Trophoblast cell (in vitro differentiated cells and primary cell): ENCODE results near the gene PDZD4.

Experiments used
- DNase-seq, 2 donors: peaks; one replicate each; pipeline ENCODE4 v3.0.0-alpha.2; 2016
- H2AFZ ChIP-seq: 2 replicates; pipeline ENCODE4 v1.6.1; 2013; ENCODE audit warnings: low read length, moderate library complexity, mild to moderate bottlenecking; ENCODE audit not compliant: insufficient read depth, poor library complexity
- H2AK5ac ChIP-seq: 2 replicates; pipeline ENCODE4 v1.6.1; 2013; ENCODE audit warnings: mild to moderate bottlenecking, low read length
- H2BK120ac ChIP-seq: 2 replicates; pipeline ENCODE4 v1.6.1; 2013; ENCODE audit warnings: low read length, mild to moderate bottlenecking, moderate library complexity; ENCODE audit not compliant: insufficient read depth, poor library complexity
- H2BK12ac ChIP-seq: 2 replicates; pipeline ENCODE4 v1.6.1; 2013; ENCODE audit warnings: mild to moderate bottlenecking, low read length, moderate library complexity
- H2BK5ac ChIP-seq: 2 replicates; pipeline ENCODE4 v1.6.1; 2013; ENCODE audit warnings: low read length, low read depth, moderate library complexity, mild to moderate bottlenecking; ENCODE audit not compliant: poor library complexity
- H3K14ac ChIP-seq: 2 replicates; pipeline ENCODE4 v1.6.1; 2013; ENCODE audit warnings: mild to moderate bottlenecking, low read length
- H3K18ac ChIP-seq: 2 replicates; pipeline ENCODE4 v1.6.1; 2013; ENCODE audit warnings: mild to moderate bottlenecking, low read length
- H3K23ac ChIP-seq: 2 replicates; pipeline ENCODE4 v1.6.1; 2013; ENCODE audit warnings: low read length
- H3K27ac ChIP-seq: 2 replicates; pipeline ENCODE4 v1.5.1; 2013; ENCODE audit warnings: low read depth, mild to moderate bottlenecking, inconsistent platforms, low read length, moderate library complexity
- H3K27me3 ChIP-seq: 2 replicates; pipeline ENCODE4 v1.6.1; 2013; ENCODE audit warnings: inconsistent platforms, mild to moderate bottlenecking, low read length, moderate library complexity; ENCODE audit not compliant: insufficient read depth
- H3K36me3 ChIP-seq, 2 experiments: 1 replicate in 1 of 2; 2 replicates in 1 of 2; pipeline ENCODE4 v1.6.1; 2013; ENCODE audit warnings: low read length in 2 of 2, mild to moderate bottlenecking in 2 of 2, moderate library complexity in 1 of 2; ENCODE audit not compliant: insufficient read depth in 2 of 2, control insufficient read depth in 1 of 2
- H3K4ac ChIP-seq: 2 replicates; pipeline ENCODE4 v1.6.1; 2013; ENCODE audit warnings: low read depth, mild to moderate bottlenecking, low read length, moderate library complexity
- H3K4me1 ChIP-seq, 2 experiments: 1 replicate in 1 of 2; 2 replicates in 1 of 2; pipeline ENCODE4 v1.6.1; 2013; ENCODE audit warnings: low read length in 2 of 2, mild to moderate bottlenecking in 2 of 2, moderate library complexity in 1 of 2; ENCODE audit not compliant: insufficient read depth in 2 of 2, control insufficient read depth in 1 of 2
- H3K4me2 ChIP-seq: 2 replicates; pipeline ENCODE4 v1.6.1; 2013; ENCODE audit warnings: inconsistent platforms, mild to moderate bottlenecking, low read length, moderate library complexity
- H3K4me3 ChIP-seq: 2 replicates; pipeline ENCODE4 v1.5.1; 2013; ENCODE audit warnings: mild to moderate bottlenecking, low read depth, low read length, inconsistent platforms
- H3K79me1 ChIP-seq: one replicate; pipeline ENCODE4 v1.6.1; 2013; ENCODE audit warnings: low read length
- H3K79me2 ChIP-seq: 2 replicates; pipeline ENCODE4 v1.6.1; 2013; ENCODE audit warnings: low read length, mild to moderate bottlenecking; ENCODE audit not compliant: control insufficient read depth, insufficient read depth, poor library complexity
- H3K9ac ChIP-seq: 2 replicates; pipeline ENCODE4 v1.6.1; 2013; ENCODE audit warnings: mild to moderate bottlenecking, low read length
- H3K9me3 ChIP-seq: 2 replicates; pipeline ENCODE4 v1.6.1; 2013; ENCODE audit warnings: low read depth, mild to moderate bottlenecking, control low read depth, inconsistent platforms, low read length; ENCODE audit not compliant: insufficient read depth
- H4K12ac ChIP-seq: 2 replicates; pipeline ENCODE4 v1.6.1; 2013; ENCODE audit warnings: low read depth, mild to moderate bottlenecking, low read length, moderate library complexity
- H4K8ac ChIP-seq: 2 replicates; pipeline ENCODE4 v1.6.1; 2013; ENCODE audit warnings: low read depth, mild to moderate bottlenecking, low read length, moderate library complexity
- H4K91ac ChIP-seq: one replicate; pipeline ENCODE4 v1.6.1; 2013; ENCODE audit warnings: low read depth, mild to moderate bottlenecking, low read length, moderate library complexity
- WGBS: extraction: QIAGEN DNeasy Blood & Tissue Kit; methylation state at CpG from one replicate; pipeline ENCODE4 v1.1.7; 2013; ENCODE audit warnings: missing lambda C conversion rate; ENCODE audit not compliant: insufficient read length, insufficient coverage; ENCODE audit errors: extremely low coverage; 5-methylcytosine and 5-hydroxymethylcytosine counted together

Gene PDZD4

DNA sequence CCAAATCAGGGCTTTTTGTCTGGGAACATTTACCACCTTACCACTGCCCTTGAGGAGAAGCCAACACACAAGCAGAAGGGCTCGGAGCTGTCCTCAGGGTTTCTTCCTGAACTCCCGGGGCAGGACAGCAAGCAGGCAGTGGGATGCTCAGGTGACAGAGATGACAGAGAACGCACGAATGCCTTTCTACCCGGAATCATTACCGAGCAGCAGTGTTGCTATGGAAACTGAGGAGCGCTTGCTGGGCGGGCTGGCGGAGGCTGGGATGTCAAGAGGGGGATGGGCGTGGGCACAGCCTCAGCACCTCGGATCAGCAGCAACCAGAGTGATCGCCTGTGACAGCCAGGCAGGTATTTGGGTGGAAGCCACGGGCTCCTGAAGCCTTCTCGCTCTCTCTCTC is 18.1 kb downstream of the PDZD4 start:
- Histone ChIP-seq H3K27ac (no peak overlapping the region), H3K4me3 (no peak overlapping the region), H4K8ac (no peak overlapping the region), H3K18ac (no peak overlapping the region), H3K4me1 (no peaks in the 10 kb centered on the region), H3K79me2 (no peaks in the 10 kb centered on the region), H3K27me3 (no peaks in the 10 kb centered on the region), H3K4me2 (no peak overlapping the region), H3K79me1 (no peaks in the 10 kb centered on the region), H2BK120ac (no peak overlapping the region), H2BK5ac (no peak overlapping the region), H4K91ac (no peak overlapping the region), H3K9ac (no peak overlapping the region), H2AFZ (no peak overlapping the region), H3K9me3 (no peaks in the 10 kb centered on the region), H3K36me3 (no peaks in the 10 kb centered on the region), H2AK5ac (no peak overlapping the region), H3K4ac (no peak overlapping the region), H3K23ac (no peak overlapping the region), H3K14ac (no peak overlapping the region), H4K12ac (no peak overlapping the region), H2BK12ac (no peak overlapping the region)
- no peak for DNase-seq
- no CpG with 5 or more reads among the region's 14 CpGs for WGBS

DNA sequence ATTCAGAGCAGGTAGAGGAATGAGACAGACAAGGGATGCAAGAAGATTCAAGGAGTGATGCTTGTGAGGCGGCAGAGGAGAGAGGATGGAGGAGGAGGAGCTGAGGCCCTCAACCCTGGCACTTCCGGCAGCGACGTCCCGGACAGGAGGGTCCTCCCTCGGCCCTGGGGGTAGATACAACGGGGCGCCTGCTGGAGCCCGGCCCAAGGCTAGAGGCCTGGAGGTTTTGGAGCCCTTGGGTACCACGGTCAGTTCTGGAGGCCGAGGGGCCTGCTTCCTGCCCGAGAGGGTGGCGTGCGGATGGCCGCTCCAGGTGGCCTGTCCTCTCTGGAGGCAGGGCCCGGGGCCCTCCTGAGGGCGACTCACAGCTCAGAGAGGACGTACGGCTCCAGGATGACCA is 22.4 kb downstream of the PDZD4 start:
- no peak overlapping the region for H3K4ac ChIP-seq
- H4K91ac ChIP-seq = no peak overlapping the region
- H2AK5ac ChIP-seq = no peak overlapping the region
- H3K4me2 ChIP-seq = no peak overlapping the region
- H3K27me3 ChIP-seq = no peaks in the 10 kb centered on the region
- H3K14ac ChIP-seq = no peak overlapping the region
- H4K12ac ChIP-seq = no peak overlapping the region
- H3K79me2 ChIP-seq = no peaks in the 10 kb centered on the region
- no peak for DNase-seq
- no peaks in the 10 kb centered on the region for H3K79me1 ChIP-seq
- no peak overlapping the region for H3K9ac ChIP-seq
- H3K36me3 ChIP-seq = no peaks in the 10 kb centered on the region
- no peak overlapping the region for H3K27ac ChIP-seq
- no peak overlapping the region for H2BK120ac ChIP-seq
- no peak overlapping the region for H2BK12ac ChIP-seq
- H4K8ac ChIP-seq = no peak overlapping the region
- H3K18ac ChIP-seq = no peak overlapping the region
- no CpG with 5 or more reads among the region's 19 CpGs for WGBS
- H3K4me1 ChIP-seq = no peaks in the 10 kb centered on the region
- no peak overlapping the region for H2AFZ ChIP-seq
- no peak overlapping the region for H3K23ac ChIP-seq
- no peak overlapping the region for H2BK5ac ChIP-seq
- no peaks in the 10 kb centered on the region for H3K9me3 ChIP-seq
- no peak overlapping the region for H3K4me3 ChIP-seq

DNA sequence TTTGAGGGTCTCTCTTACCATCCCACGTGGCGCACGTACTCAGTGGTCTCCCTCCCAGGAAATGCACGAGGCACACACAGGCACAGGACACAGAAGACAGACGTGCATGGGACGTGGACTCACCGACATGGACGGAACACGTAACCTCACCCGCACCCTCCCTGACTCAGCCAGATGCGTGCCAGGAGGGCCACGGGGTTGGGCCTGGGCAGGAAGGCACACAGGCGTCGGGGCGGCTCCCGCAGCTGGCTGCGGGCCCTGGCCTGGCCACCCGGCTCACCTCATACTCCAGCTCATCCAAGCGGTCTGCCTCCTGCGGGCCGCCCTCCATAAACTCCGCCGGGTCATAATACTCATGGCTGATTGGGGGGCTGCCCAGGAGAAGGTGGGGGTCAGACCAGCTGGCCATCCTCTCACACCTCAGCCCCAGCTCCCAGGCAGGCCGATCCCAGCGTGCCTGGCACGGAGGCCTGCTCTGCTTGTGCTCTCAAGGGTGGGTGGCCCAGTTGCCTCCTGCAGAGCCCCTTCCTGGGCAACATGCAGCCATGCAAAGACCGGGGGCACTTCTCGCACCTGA is 23.3 kb downstream of the PDZD4 start:
- no peak overlapping the region for H3K9ac ChIP-seq
- no peak overlapping the region for H3K4me3 ChIP-seq
- no peaks in the 10 kb centered on the region for H3K36me3 ChIP-seq
- no peak overlapping the region for H2AK5ac ChIP-seq
- H3K18ac ChIP-seq = no peak overlapping the region
- H2AFZ ChIP-seq = no peak overlapping the region
- H3K27ac ChIP-seq = no peak overlapping the region
- no peak overlapping the region for H3K23ac ChIP-seq
- H3K9me3 ChIP-seq = no peaks in the 10 kb centered on the region
- H3K4ac ChIP-seq = no peak overlapping the region
- no peak overlapping the region for H4K8ac ChIP-seq
- H2BK5ac ChIP-seq = no peak overlapping the region
- H2BK120ac ChIP-seq = no peak overlapping the region
- no peaks in the 10 kb centered on the region for H3K27me3 ChIP-seq
- H3K4me2 ChIP-seq = no peak overlapping the region
- H3K79me1 ChIP-seq = no peaks in the 10 kb centered on the region
- H3K79me2 ChIP-seq = no peaks in the 10 kb centered on the region
- H3K14ac ChIP-seq = no peak overlapping the region
- no peak overlapping the region for H4K91ac ChIP-seq
- DNase-seq = no peak
- H4K12ac ChIP-seq = no peak overlapping the region
- no peaks in the 10 kb centered on the region for H3K4me1 ChIP-seq
- no CpG with 5 or more reads among the region's 28 CpGs for WGBS
- no peak overlapping the region for H2BK12ac ChIP-seq

DNA sequence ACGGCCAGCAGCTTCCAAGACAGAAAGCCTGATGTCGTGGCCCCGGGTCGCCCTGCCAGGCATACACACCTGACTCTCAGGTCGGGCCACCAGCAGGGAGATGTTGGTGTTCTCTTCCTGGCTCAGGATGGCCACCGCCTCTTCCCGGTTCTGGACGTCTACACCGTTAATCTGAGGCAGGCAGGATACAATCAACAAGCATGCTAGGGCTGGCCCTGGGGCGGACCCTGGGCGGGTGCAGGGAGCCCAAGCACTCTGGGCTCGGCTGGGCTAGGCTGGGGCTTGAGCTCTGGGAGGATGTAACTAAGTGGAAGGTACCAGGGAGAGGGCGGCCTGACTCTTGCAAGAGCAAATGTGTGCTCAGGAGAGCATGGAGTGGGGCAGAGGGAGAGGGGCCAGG is 24.9 kb downstream of the PDZD4 start:
- Histone ChIP-seq H3K4me1 (no peaks in the 10 kb centered on the region), H3K27ac (no peak overlapping the region), H3K14ac (no peak overlapping the region), H3K23ac (no peak overlapping the region), H2BK120ac (no peak overlapping the region), H3K36me3 (no peaks in the 10 kb centered on the region), H3K79me2 (no peaks in the 10 kb centered on the region), H4K91ac (no peak overlapping the region), H2BK12ac (no peak overlapping the region), H2BK5ac (no peak overlapping the region), H2AK5ac (no peak overlapping the region), H4K8ac (no peak overlapping the region), H3K4ac (no peak overlapping the region), H3K9ac (no peak overlapping the region), H2AFZ (no peak overlapping the region), H4K12ac (no peak overlapping the region), H3K18ac (no peak overlapping the region), H3K4me2 (no peak overlapping the region), H3K79me1 (no peaks in the 10 kb centered on the region), H3K27me3 (no peaks in the 10 kb centered on the region), H3K4me3 (no peak overlapping the region), H3K9me3 (no peaks in the 10 kb centered on the region)
- no CpG with 5 or more reads among the region's 13 CpGs for WGBS
- no peak for DNase-seq
